Immature natural killer cell (primary cell): ENCODE measurements around the gene ATP2C2. TPM values are rescaled to one million over a fixed set of nuclear protein-coding genes. Genes with fewer than 3 reads are reported as not detected.

Experiments used
- DNase-seq, 3 donors: peaks; one replicate each; pipeline ENCODE4 v3.0.0; 2022; ENCODE audit warnings: mixed read lengths in 1 of 3
- H3K27ac Mint-ChIP-seq, 6 donors: one replicate each; pipeline ENCODE4 v1.8.0; 2020; ENCODE audit warnings: mixed read lengths in 6 of 6, mild to moderate bottlenecking in 5 of 6, inconsistent platforms in 4 of 6, moderate library complexity in 3 of 6
- H3K27me3 Mint-ChIP-seq, 3 donors: one replicate each; pipeline ENCODE4 v1.8.0; 2020 to 2021; ENCODE audit warnings: low read depth in 3 of 3, mild to moderate bottlenecking in 3 of 3, mixed read lengths in 3 of 3, moderate library complexity in 3 of 3, inconsistent platforms in 1 of 3
- H3K36me3 Mint-ChIP-seq, 3 donors: one replicate each; pipeline ENCODE4 v1.8.0; 2020; ENCODE audit warnings: mixed read lengths in 3 of 3, inconsistent platforms in 2 of 3, mild to moderate bottlenecking in 2 of 3
- H3K4me1 Mint-ChIP-seq, 2 donors: one replicate each; pipeline ENCODE4 v1.8.0; 2020; ENCODE audit warnings: inconsistent platforms in 2 of 2, mild to moderate bottlenecking in 2 of 2, mixed read lengths in 2 of 2, moderate library complexity in 1 of 2
- H3K4me3 Mint-ChIP-seq, 5 donors: one replicate each; pipeline ENCODE4 v1.8.0; 2020; ENCODE audit warnings: mild to moderate bottlenecking in 5 of 5, mixed read lengths in 5 of 5, inconsistent platforms in 3 of 5, moderate library complexity in 3 of 5
- H3K9me3 Mint-ChIP-seq, 6 donors: one replicate each; pipeline ENCODE4 v1.8.0; 2020; ENCODE audit warnings: mild to moderate bottlenecking in 6 of 6, mixed read lengths in 6 of 6, inconsistent platforms in 4 of 6, moderate library complexity in 3 of 6
- polyA plus RNA-seq, 3 donors: library from polyadenylated mRNA; unstranded; fragments of 300-500 nt; fragmentation: Illumina TruSeq; gene quantifications; one replicate each; pipeline ENCODE4 v1.2.3, GENCODE V29; 2021

ATP2C2 gene
- polyA plus RNA-seq, 3 donors from 2014 or later, result not detected

DNA sequence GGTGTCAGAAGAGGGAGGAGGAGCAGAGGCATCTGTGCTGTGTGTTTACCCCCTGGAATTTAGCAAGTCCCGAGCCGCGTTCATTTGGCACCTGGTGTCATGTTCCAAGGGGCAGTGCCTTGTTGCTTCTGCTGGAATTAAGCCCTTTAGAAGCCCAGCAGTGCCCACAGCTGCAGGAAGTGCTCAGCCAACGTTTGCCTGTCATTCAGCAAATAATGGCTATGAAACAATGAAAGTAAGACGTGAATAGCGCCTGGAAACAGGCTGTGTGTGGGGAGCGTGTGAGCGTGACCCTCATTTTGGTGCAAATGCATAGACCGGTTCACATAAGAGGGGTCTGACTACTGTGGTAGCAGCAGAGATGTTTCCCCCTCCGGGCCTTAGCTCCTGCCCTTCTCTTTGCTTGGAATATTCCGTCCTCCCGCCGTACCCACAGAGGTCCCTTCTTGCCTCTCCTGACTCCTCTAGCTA is 5.8 kb upstream of the ATP2C2 start:
- H3K4me3 Mint-ChIP-seq, result no peak overlapping the region
- H3K27ac Mint-ChIP-seq, result no peak overlapping the region
- H3K9me3 Mint-ChIP-seq, result no peaks in the 10 kb centered on the region
- peaks cover 3 to 6% (median 5%) of the 10 kb centered on the region in 3 donors for H3K27me3 Mint-ChIP-seq
- DNase-seq, result no peak
- H3K4me1 Mint-ChIP-seq, result peaks cover 0 to 5% of the 10 kb centered on the region in 2 donors
- no peaks in the 10 kb centered on the region for H3K36me3 Mint-ChIP-seq

DNA sequence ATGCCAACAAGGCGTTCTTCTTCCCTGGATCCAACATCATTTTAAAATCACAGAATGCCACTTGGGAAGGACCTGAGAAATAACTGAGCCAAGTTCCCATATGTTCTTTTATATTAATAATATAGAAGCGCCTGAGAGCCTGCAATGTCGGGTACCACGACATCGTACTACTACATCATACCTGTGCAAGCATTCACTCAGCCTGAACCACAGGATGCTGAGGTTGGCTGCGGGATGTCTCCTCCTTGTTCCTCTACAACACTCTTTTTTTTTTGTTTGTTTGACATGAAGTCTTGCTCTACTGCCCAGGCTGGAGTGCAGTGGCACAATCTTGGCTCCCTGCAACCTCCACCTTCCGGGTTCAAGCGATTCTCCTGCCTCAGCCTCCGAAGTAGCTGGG is 2.1 kb upstream of the ATP2C2 start:
- DNase-seq, result no peak
- peaks cover 4 to 11% (median 9%) of the 10 kb centered on the region in 3 donors for H3K27me3 Mint-ChIP-seq
- H3K9me3 Mint-ChIP-seq, result no peaks in the 10 kb centered on the region
- H3K27ac Mint-ChIP-seq, result no peak overlapping the region
- H3K4me3 Mint-ChIP-seq, result no peak overlapping the region
- peaks cover 0 to 2% of the 10 kb centered on the region in 2 donors for H3K4me1 Mint-ChIP-seq
- H3K36me3 Mint-ChIP-seq, result no peaks in the 10 kb centered on the region

DNA sequence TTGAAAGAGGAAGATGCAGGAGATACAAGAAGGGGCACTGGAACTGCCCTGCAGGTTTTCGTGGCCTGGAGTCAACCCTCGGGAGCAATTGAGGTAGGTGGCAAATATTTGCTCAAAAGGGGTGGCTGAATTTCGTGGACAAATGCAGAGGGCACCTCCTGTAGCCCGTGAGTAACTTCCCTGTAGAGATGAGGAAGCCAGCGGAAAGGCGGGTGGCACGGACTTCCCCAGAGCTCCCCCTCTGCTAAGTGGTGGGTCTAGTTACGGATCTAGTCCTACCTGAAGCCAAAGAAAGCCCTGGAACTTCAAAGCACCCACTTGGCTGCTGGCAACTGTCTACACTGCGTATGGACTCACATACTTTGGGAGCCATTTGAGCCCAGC is 1.0 kb upstream of the ATP2C2 start:
- DNase-seq, result no peak
- H3K9me3 Mint-ChIP-seq, result no peaks in the 10 kb centered on the region
- H3K36me3 Mint-ChIP-seq, result no peaks in the 10 kb centered on the region
- H3K4me3 Mint-ChIP-seq, result no peak overlapping the region
- no peak overlapping the region for H3K27ac Mint-ChIP-seq
- peaks cover 0 to 2% of the 10 kb centered on the region in 2 donors for H3K4me1 Mint-ChIP-seq
- peaks cover 2 to 13% (median 13%) of the 10 kb centered on the region in 3 donors for H3K27me3 Mint-ChIP-seq

DNA sequence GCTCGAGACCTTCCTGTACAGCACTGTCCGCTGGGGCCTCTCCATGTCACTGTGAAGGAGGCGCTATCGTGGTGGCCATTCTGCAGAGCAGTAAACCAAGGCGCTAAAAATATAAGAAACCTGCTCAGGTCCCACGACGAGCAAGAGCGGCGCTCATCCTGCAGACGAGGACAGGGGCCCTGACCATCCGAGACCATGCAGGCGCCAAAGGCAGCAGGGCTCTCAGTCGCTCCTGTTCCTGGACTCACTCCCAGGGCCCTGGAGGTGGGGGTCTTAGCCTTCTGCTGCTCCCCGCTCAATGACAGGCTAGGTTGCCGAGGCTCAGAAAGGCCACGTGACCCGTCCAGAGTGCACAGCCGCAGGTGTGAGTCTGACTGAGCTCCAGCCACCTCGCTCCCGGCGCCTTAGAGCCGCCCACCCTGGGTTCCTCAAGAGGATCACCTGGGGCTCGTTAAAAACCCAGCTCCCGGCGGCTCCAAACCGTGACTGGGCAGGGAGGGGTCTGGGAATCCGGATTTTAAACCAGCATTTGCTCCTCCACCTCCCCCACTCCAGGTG is 509 bp upstream of the ATP2C2 start:
- Mint-ChIP-seq H3K27ac (no peak overlapping the region), H3K36me3 (no peaks in the 10 kb centered on the region), H3K4me3 (no peak overlapping the region), H3K9me3 (no peaks in the 10 kb centered on the region), H3K4me1 (peaks cover 0 to 2% of the 10 kb centered on the region in 2 donors), H3K27me3 (peaks cover 2 to 13% (median 13%) of the 10 kb centered on the region in 3 donors)
- no peak for DNase-seq

DNA sequence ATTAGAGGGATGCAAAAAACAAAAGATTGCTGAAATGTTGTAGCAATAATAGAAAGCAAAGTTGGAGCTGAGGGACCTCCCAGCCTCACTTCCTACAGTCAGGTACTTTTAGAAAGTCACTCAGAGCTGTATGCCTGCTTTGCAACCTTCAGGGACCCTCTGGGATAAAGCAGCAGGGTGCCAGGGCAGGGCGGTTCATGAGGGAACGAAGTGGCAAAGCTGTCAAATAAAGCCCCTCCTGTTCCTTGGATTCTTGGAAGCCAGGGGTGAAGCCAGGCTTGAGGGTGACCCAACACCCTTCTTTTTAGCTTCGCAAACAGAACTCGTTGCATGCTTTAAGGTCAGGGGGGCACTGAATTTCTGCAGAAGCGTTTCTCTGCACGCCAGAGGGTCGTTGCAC is 767 bp downstream of the ATP2C2 start:
- H3K27me3 Mint-ChIP-seq, result peaks cover 2 to 13% (median 11%) of the 10 kb centered on the region in 3 donors
- H3K4me3 Mint-ChIP-seq, result no peak overlapping the region
- peaks cover 0 to 2% of the 10 kb centered on the region in 2 donors for H3K4me1 Mint-ChIP-seq
- no peak overlapping the region for H3K27ac Mint-ChIP-seq
- no peaks in the 10 kb centered on the region for H3K9me3 Mint-ChIP-seq
- no peaks in the 10 kb centered on the region for H3K36me3 Mint-ChIP-seq
- no peak for DNase-seq

DNA sequence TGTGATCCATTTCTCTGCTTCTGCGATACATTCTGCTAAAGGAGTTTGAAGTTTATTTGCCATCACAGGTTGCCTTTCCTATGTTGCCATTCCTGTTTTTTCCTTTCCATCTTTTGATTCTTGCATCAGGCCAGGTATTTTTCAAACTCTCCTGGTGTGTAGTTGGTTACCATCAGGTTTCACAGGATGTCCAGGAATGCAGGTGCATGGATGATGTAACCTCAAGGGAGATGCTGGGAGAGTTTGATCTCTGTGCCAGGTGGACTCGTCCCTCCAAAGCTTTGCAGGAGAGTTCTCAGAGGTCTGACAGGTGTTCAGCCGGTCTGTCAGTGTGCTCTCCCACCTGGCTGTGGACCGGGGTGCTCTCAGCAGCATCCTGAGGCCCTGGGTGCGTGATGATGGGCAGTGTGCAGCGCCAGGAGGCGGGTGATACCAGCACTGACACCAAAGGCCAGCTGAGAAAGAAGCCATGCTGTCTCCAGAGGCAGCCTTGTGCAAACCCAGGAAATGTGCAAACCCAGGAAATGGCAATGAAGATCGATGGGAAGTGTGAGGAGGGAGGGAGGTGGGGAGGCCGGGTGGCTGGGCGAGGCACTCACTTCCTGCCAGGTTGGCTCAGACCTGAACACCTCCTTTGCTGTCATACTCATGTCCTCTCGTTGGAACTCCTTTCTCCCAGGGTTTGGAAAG is 1.7 kb downstream of the ATP2C2 start:
- no peak overlapping the region for H3K27ac Mint-ChIP-seq
- H3K4me1 Mint-ChIP-seq, result peaks cover 0 to 2% of the 10 kb centered on the region in 2 donors
- H3K4me3 Mint-ChIP-seq, result no peak overlapping the region
- H3K36me3 Mint-ChIP-seq, result no peaks in the 10 kb centered on the region
- DNase-seq, result no peak
- no peaks in the 10 kb centered on the region for H3K9me3 Mint-ChIP-seq
- H3K27me3 Mint-ChIP-seq, result peaks cover 2 to 12% (median 11%) of the 10 kb centered on the region in 3 donors

DNA sequence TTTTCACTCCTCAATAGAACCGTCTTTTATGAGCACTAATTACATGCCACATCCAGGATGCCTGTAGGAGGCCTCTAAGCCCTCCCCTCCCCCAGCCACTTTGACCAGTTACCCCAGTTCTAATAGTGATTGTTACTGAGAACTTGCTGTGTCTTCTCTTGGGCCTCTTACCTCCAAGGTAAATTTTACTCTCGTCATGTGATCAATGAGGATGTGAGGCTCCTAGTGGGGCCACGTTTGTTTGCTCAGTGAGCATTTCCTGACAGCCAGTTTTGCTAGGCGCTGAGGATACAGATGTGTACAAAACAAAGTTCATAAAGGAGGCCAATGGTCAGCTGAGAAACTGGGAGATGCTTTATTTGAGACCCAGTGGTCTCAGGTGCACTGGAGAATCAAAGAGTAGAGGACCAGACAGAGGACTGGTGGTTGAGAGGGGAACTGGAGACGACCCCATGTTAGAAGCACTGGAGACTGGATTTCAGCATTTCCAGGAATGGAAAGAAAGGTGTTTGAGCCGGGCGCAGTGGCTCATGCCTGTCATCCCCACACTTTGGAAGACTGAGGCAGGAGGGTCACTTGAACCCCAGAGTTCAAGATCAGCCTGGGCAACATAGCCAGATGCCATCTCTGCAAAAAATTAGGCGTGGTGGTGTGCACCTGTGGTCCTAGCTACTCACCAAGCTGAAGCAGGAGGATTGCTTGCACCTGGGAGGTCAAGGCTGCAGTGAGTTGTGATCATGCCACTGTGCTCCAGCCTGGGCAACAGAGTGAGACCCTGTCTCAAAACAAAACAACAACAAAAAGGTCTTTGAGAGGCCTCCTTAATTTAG is 2.6 kb downstream of the ATP2C2 start:
- Mint-ChIP-seq H3K4me1 (peaks cover 0 to 2% of the 10 kb centered on the region in 2 donors), H3K36me3 (no peaks in the 10 kb centered on the region), H3K4me3 (no peak overlapping the region), H3K27me3 (peaks cover 2 to 13% (median 11%) of the 10 kb centered on the region in 3 donors), H3K27ac (peak overlapping the region in 1 of 6 donors; percentile 14), H3K9me3 (no peaks in the 10 kb centered on the region)
- DNase-seq, result no peak

DNA sequence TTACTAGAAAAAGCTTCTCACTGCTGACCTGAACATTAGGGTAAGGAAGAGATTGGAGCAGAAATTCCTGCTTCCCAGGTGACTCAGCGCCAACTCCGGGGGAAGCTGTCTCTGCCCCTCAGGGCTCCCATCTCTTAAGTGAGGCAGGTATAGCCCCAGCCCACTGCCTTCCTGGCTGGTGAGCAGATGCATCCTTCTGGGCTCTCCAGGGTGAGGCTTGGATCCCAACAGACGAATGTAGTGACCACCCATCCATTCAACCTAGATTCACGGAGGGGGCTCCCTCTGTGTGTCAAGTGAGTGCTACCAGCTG is 3.2 kb downstream of the ATP2C2 start:
- H3K27ac Mint-ChIP-seq, result no peak overlapping the region

DNA sequence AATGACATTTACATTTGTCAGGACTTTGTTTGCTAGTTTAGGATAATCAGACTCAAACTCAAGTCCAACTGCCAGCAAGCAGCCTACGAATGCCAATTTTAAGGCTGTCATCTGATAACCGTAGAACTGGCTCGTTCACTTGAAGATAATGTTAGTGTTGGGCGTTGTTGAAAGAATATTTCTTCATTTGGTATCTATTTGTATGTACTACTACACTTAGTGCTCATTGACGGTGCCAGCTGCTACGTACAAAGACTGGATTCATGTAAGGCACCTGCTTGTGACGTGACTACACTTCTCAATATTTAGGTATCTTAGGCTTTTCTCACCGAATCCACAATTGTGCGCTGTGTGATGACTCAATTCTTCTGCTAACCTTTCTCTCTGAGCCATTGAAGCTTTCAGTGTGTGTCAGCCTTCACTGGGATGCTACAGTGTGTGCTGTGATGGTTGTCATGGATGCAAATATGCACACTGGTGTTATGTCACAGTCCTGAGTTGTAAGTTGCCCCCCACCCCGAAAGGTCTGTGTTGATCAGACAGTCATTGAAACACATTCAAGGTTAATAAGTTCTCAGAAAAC is 5.7 kb downstream of the ATP2C2 start:
- no peaks in the 10 kb centered on the region for H3K4me1 Mint-ChIP-seq
- DNase-seq, result no peak
- H3K36me3 Mint-ChIP-seq, result no peaks in the 10 kb centered on the region
- no peak overlapping the region for H3K27ac Mint-ChIP-seq
- no peak overlapping the region for H3K4me3 Mint-ChIP-seq
- H3K9me3 Mint-ChIP-seq, result no peaks in the 10 kb centered on the region
- H3K27me3 Mint-ChIP-seq, result peaks cover 0 to 13% (median 7%) of the 10 kb centered on the region in 3 donors

More for the DNA sequence above, 3.2 kb downstream of the ATP2C2 start:
- no peaks in the 10 kb centered on the region for H3K9me3 Mint-ChIP-seq
- no peak for DNase-seq
- H3K4me1 Mint-ChIP-seq, result peaks cover 0 to 2% of the 10 kb centered on the region in 2 donors
- H3K36me3 Mint-ChIP-seq, result no peaks in the 10 kb centered on the region
- peaks cover 2 to 16% (median 8%) of the 10 kb centered on the region in 3 donors for H3K27me3 Mint-ChIP-seq
- H3K4me3 Mint-ChIP-seq, result no peak overlapping the region

DNA sequence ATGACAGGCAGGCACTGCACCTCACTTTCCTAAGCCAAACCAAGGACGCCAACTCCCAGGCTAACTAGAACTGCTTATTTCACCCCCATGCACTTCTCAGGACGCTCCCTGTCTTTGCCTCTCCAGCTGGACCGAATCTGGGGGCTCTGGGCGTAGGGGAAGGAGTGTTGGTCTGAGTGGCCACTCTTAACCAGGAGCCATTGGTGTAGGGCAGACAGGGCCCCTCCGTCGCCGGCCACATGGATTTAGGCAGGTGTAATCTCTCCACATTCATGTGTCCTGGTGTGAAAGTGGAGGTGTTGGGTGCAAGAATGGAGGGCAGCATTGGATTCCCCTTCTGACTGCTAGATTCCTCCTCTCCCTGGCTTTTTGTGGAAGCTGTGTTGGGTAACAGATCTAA is 9.8 kb downstream of the ATP2C2 start:
- Mint-ChIP-seq H3K36me3 (no peaks in the 10 kb centered on the region), H3K27ac (no peak overlapping the region), H3K4me1 (no peaks in the 10 kb centered on the region), H3K9me3 (no peaks in the 10 kb centered on the region), H3K4me3 (no peak overlapping the region), H3K27me3 (peaks cover 1 to 7% (median 3%) of the 10 kb centered on the region in 3 donors)
- DNase-seq, result no peak

DNA sequence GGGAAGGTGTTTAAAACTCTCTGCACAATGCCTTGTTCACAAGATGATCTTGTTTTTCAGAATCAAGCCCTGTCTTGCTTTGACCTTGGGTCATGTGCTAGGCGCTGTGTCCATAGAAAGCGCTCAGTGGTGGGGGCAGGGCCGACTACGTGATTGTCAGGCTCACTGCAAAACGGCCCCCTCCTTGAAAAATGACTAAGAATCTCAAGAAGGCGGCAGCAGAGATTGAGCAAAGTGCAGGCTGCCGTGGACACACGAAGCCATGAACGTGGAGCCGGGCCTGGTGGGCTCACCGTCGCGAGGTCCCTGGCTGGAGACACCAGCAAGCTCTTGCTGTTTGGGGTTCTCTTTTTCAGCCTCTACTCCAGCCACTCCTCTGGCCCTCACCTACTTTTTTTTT is 10.2 kb downstream of the ATP2C2 start:
- no peak for DNase-seq
- Mint-ChIP-seq H3K4me1 (no peaks in the 10 kb centered on the region), H3K36me3 (no peaks in the 10 kb centered on the region), H3K27me3 (peaks cover 1 to 7% (median 3%) of the 10 kb centered on the region in 3 donors), H3K9me3 (no peaks in the 10 kb centered on the region), H3K27ac (no peak overlapping the region), H3K4me3 (no peak overlapping the region)

DNA sequence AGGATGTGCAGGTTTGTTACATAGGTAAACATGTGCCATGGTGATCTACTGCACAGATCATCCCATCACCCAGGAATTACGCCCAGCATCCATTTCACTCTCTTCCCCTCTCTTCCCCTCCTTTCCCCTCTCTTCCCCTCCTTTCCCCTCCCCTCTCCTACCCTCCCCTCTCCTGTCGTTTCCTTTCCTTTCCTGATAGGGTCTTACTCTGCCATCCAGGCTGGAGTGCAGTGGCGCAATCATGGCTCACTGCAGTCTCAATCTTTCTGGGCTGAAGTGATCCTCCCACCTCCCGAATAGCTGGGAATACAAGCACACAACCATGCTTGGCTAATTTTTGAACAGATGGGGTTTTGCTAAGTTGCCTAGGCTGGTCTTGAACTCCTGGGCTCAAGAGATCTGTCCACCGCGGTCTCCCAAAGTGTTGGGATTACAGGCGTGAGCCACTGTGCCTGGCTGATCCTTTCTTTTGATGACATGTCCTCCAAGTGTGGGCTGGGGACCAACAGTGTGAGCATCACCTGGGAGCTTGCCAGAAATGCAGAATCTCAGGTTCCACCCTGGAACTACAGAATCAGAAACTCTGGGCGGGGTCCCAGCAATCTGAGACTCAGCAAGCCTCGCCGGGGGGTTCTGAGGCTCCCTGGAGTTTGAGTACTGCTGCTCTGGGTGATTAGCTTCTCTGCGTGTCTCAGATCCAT is 10.8 kb downstream of the ATP2C2 start:
- Mint-ChIP-seq H3K4me3 (no peak overlapping the region), H3K4me1 (no peaks in the 10 kb centered on the region), H3K9me3 (no peaks in the 10 kb centered on the region), H3K36me3 (no peaks in the 10 kb centered on the region), H3K27ac (no peak overlapping the region), H3K27me3 (peaks cover 3 to 8% (median 3%) of the 10 kb centered on the region in 3 donors)
- DNase-seq, result no peak

DNA sequence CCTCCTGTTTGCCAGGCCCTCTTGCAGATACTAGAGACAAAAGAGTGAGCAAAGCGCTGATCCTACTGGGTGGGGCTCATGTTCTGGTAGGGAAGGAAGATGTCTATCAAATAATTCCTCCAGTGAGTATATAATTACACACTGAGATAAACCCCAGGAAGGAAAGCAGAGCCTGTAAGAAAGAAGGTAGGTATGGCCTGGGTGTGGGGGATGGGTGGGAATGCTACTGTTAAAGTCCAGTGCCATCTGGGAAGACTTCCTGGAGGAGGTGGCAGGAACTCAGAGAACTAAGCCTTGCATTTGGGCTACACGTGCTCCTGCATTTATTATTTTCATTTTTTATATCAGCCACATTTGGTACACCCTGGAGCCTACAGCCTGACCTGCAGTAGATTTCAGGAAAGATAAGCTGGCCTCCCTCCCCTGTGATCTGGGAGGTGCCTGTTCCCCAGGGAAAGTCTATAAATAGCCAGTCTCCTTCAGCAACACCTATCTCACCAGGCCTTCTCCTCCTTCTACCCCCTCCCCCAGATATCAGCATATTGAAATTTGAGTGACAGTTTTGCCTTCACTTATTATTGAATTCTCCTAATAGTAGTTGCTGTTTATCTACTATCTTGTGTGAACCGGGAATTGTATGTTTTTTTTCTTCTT is 11.5 kb downstream of the ATP2C2 start:
- no peaks in the 10 kb centered on the region for H3K4me1 Mint-ChIP-seq
- DNase-seq, result no peak
- no peaks in the 10 kb centered on the region for H3K9me3 Mint-ChIP-seq
- peaks cover 3 to 8% (median 4%) of the 10 kb centered on the region in 3 donors for H3K27me3 Mint-ChIP-seq
- H3K27ac Mint-ChIP-seq, result no peak overlapping the region
- no peaks in the 10 kb centered on the region for H3K36me3 Mint-ChIP-seq
- no peak overlapping the region for H3K4me3 Mint-ChIP-seq
